IPS-20b (cell line): Measurements from ENCODE around the gene CRB1.

ENCODE experiments used
- H3K27ac ChIP-seq: one replicate; pipeline ENCODE4 v1.5.1; 2013; ENCODE audit warnings: low read length
- H3K27me3 ChIP-seq: 2 replicates; pipeline ENCODE4 v1.6.1; 2013; ENCODE audit warnings: mild to moderate bottlenecking, low read length, inconsistent platforms; ENCODE audit not compliant: insufficient read depth
- H3K36me3 ChIP-seq: 2 replicates; pipeline ENCODE4 v1.6.1; 2013; ENCODE audit warnings: low read depth, mild to moderate bottlenecking, inconsistent platforms, low read length, moderate library complexity; ENCODE audit not compliant: insufficient read depth
- H3K4me1 ChIP-seq: 2 replicates; pipeline ENCODE4 v1.6.1; 2013; ENCODE audit warnings: mild to moderate bottlenecking, control low read depth, inconsistent platforms, low read length, moderate library complexity; ENCODE audit not compliant: insufficient read depth
- H3K4me3 ChIP-seq: 2 replicates; pipeline ENCODE4 v1.5.1; 2013; ENCODE audit warnings: mild to moderate bottlenecking, low read length, inconsistent platforms
- H3K9ac ChIP-seq: 2 replicates; pipeline ENCODE4 v1.6.1; 2013; ENCODE audit warnings: low read depth, mild to moderate bottlenecking, inconsistent platforms, low read length, moderate library complexity
- H3K9me3 ChIP-seq: 2 replicates; pipeline ENCODE4 v1.6.1; 2013; ENCODE audit warnings: mild to moderate bottlenecking, low read depth, low read length, inconsistent platforms; ENCODE audit not compliant: insufficient read depth

CRB1 gene

GRCh38 chr1:197413564-197413963, 145.5 kb downstream of the CRB1 start:
- Histone ChIP-seq H3K4me1 (no peaks in the 10 kb centered on the region), H3K9me3 (no peaks in the 10 kb centered on the region), H3K27me3 (no peaks in the 10 kb centered on the region), H3K4me3 (no peak overlapping the region), H3K9ac (no peak overlapping the region), H3K36me3 (no peaks in the 10 kb centered on the region), H3K27ac (no peak overlapping the region)

- no peaks in the 10 kb centered on the region for H3K4me1 ChIP-seq
- H3K9me3 ChIP-seq: no peaks in the 10 kb centered on the region
- H3K36me3 ChIP-seq: no peaks in the 10 kb centered on the region
- no peaks in the 10 kb centered on the region for H3K27me3 ChIP-seq
- no peak overlapping the region for H3K4me3 ChIP-seq
- H3K27ac ChIP-seq: no peak overlapping the region
- H3K9ac ChIP-seq: no peak overlapping the region
Observed at GRCh38 chr1:197415221-197415620, 147.2 kb downstream of the CRB1 start.

- no peaks in the 10 kb centered on the region for H3K9me3 ChIP-seq
- no peaks in the 10 kb centered on the region for H3K27me3 ChIP-seq
- H3K36me3 ChIP-seq: no peaks in the 10 kb centered on the region
- H3K4me3 ChIP-seq: no peak overlapping the region
- H3K27ac ChIP-seq: no peak overlapping the region
- H3K4me1 ChIP-seq: no peaks in the 10 kb centered on the region
- H3K9ac ChIP-seq: no peak overlapping the region
Observed at GRCh38 chr1:197418693-197419092, 150.6 kb downstream of the CRB1 start.

- Histone ChIP-seq H3K4me1 (no peaks in the 10 kb centered on the region), H3K27me3 (no peaks in the 10 kb centered on the region), H3K9ac (no peak overlapping the region), H3K36me3 (no peaks in the 10 kb centered on the region), H3K27ac (no peak overlapping the region), H3K9me3 (no peaks in the 10 kb centered on the region), H3K4me3 (no peak overlapping the region)
Observed at GRCh38 chr1:197422993-197423392, 154.9 kb downstream of the CRB1 start.

GRCh38 chr1:197424380-197424779, 156.3 kb downstream of the CRB1 start:
- Histone ChIP-seq H3K9me3 (no peaks in the 10 kb centered on the region), H3K9ac (no peak overlapping the region), H3K36me3 (no peaks in the 10 kb centered on the region), H3K4me3 (no peak overlapping the region), H3K27me3 (no peaks in the 10 kb centered on the region), H3K27ac (no peak overlapping the region), H3K4me1 (peaks cover 4% of the 10 kb centered on the region; the same call in 1 of the 2 replicates)

- no peak overlapping the region for H3K27ac ChIP-seq
Observed at GRCh38 chr1:197429372-197429771, 161.3 kb downstream of the CRB1 start.

GRCh38 chr1:197435224-197435623, 167.2 kb downstream of the CRB1 start:
- no peaks in the 10 kb centered on the region for H3K9me3 ChIP-seq
- H3K36me3 ChIP-seq: no peaks in the 10 kb centered on the region
- H3K27me3 ChIP-seq: no peaks in the 10 kb centered on the region
- H3K4me1 ChIP-seq: peaks cover 31% of the 10 kb centered on the region
- H3K4me3 ChIP-seq: no peak overlapping the region
- H3K27ac ChIP-seq: no peak overlapping the region
- H3K9ac ChIP-seq: no peak overlapping the region

More at GRCh38 chr1:197429372-197429771, 161.3 kb downstream of the CRB1 start:
- Histone ChIP-seq H3K4me3 (no peak overlapping the region), H3K27me3 (no peaks in the 10 kb centered on the region), H3K36me3 (no peaks in the 10 kb centered on the region), H3K9ac (no peak overlapping the region), H3K4me1 (peaks cover 4% of the 10 kb centered on the region; the same call in 1 of the 2 replicates), H3K9me3 (no peaks in the 10 kb centered on the region)

- Histone ChIP-seq H3K9me3 (no peaks in the 10 kb centered on the region), H3K27me3 (no peaks in the 10 kb centered on the region), H3K4me1 (peaks cover 51% of the 10 kb centered on the region), H3K4me3 (no peak overlapping the region), H3K27ac (no peak overlapping the region), H3K9ac (no peak overlapping the region), H3K36me3 (no peaks in the 10 kb centered on the region)
Observed at GRCh38 chr1:197437601-197438000, 169.5 kb downstream of the CRB1 start.

GRCh38 chr1:197438010-197438790, 170.1 kb downstream of the CRB1 start:
- H3K9me3 ChIP-seq: no peaks in the 10 kb centered on the region
- H3K4me3 ChIP-seq: no peak overlapping the region
- no peak overlapping the region for H3K27ac ChIP-seq
- peaks cover 53% of the 10 kb centered on the region for H3K4me1 ChIP-seq
- no peaks in the 10 kb centered on the region for H3K36me3 ChIP-seq
- no peak overlapping the region for H3K9ac ChIP-seq
- no peaks in the 10 kb centered on the region for H3K27me3 ChIP-seq

- Histone ChIP-seq H3K9ac (no peak overlapping the region), H3K9me3 (no peaks in the 10 kb centered on the region), H3K4me1 (peaks cover 53% of the 10 kb centered on the region), H3K4me3 (peak overlapping the region; percentile 35; the same call in 1 of the 2 replicates), H3K36me3 (no peaks in the 10 kb centered on the region), H3K27ac (no peak overlapping the region), H3K27me3 (no peaks in the 10 kb centered on the region)
Observed at GRCh38 chr1:197439708-197440280, 171.7 kb downstream of the CRB1 start.

GRCh38 chr1:197440715-197441114, 172.7 kb downstream of the CRB1 start:
- Histone ChIP-seq H3K4me1 (peaks cover 53% of the 10 kb centered on the region), H3K9ac (no peak overlapping the region), H3K36me3 (no peaks in the 10 kb centered on the region), H3K27me3 (no peaks in the 10 kb centered on the region), H3K4me3 (no peak overlapping the region), H3K9me3 (no peaks in the 10 kb centered on the region), H3K27ac (no peak overlapping the region)

- H3K9ac ChIP-seq: no peak overlapping the region
- H3K36me3 ChIP-seq: no peaks in the 10 kb centered on the region
- peak overlapping the region; percentile 19 for H3K27ac ChIP-seq
- peaks cover 49% of the 10 kb centered on the region for H3K4me1 ChIP-seq
- no peaks in the 10 kb centered on the region for H3K27me3 ChIP-seq
- peak overlapping the region; percentile 39; the same call in 1 of the 2 replicates for H3K4me3 ChIP-seq
- no peaks in the 10 kb centered on the region for H3K9me3 ChIP-seq
Observed at GRCh38 chr1:197441999-197442414, 174.0 kb downstream of the CRB1 start.
